Neutrophil (primary cell): ENCODE results near the gene SLC5A3.

Experiments used
- H3K27ac ChIP-seq: fragments of 200-600 bp; sonication (generic); 2 replicates; pipeline ENCODE4 v1.5.1; 2016; ENCODE audit warnings: mild to moderate bottlenecking, moderate library complexity
- H3K27me3 ChIP-seq: fragments of 200-600 bp; sonication (generic); 2 replicates; pipeline ENCODE4 v1.6.0; 2016; ENCODE audit warnings: mild to moderate bottlenecking
- H3K36me3 ChIP-seq: fragments of 200-600 bp; sonication (generic); 2 replicates; pipeline ENCODE4 v1.5.1; 2017
- H3K4me1 ChIP-seq, 2 experiments: fragments of 200-600 bp in 1 of 2; sonication (generic) in 1 of 2; 1 replicate in 1 of 2; 2 replicates in 1 of 2; pipeline versions ENCODE4 v1.5.1 to v1.6.1; 2013 to 2016; ENCODE audit warnings: low read depth in 1 of 2, low read length in 1 of 2, mild to moderate bottlenecking in 1 of 2, moderate library complexity in 1 of 2; ENCODE audit not compliant: control insufficient read depth in 1 of 2, insufficient read depth in 1 of 2
- H3K4me3 ChIP-seq, 2 experiments: fragments of 200-600 bp in 1 of 2; sonication (generic) in 1 of 2; 1 replicate in 1 of 2; 2 replicates in 1 of 2; pipeline ENCODE4 v1.5.1; 2013 to 2016; ENCODE audit warnings: low read depth in 1 of 2, low read length in 1 of 2, mild to moderate bottlenecking in 1 of 2, moderate library complexity in 1 of 2
- H3K9me3 ChIP-seq: fragments of 200-600 bp; sonication (generic); 2 replicates; pipeline ENCODE4 v1.5.1; 2016
- TF ChIP-seq, protein P1 (sequence below): fragments of 200-600 bp; sonication (generic); IDR thresholded peaks from 2 replicates; pipeline ENCODE4 v1.5.1; 2016; ENCODE audit warnings: antibody characterized with exemption

SLC5A3 gene

DNA sequence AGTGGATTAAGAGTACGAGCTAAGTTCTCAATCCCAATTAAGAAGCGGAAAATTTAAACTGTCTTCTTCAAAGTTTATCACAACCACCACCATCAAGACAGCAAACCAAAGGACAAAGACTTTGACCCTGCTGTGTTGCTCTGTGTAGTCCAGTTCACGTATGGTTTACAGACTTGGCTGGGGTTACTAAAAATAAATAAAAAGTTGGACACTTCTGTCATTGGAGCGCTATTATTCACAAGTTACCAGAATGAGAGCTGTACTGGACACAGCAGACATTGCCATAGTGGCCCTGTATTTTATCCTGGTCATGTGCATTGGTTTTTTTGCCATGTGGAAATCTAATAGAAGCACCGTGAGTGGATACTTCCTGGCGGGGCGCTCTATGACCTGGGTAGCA lies 21.6 kb downstream of the SLC5A3 start:
- TF ChIP-seq, protein P1, sequence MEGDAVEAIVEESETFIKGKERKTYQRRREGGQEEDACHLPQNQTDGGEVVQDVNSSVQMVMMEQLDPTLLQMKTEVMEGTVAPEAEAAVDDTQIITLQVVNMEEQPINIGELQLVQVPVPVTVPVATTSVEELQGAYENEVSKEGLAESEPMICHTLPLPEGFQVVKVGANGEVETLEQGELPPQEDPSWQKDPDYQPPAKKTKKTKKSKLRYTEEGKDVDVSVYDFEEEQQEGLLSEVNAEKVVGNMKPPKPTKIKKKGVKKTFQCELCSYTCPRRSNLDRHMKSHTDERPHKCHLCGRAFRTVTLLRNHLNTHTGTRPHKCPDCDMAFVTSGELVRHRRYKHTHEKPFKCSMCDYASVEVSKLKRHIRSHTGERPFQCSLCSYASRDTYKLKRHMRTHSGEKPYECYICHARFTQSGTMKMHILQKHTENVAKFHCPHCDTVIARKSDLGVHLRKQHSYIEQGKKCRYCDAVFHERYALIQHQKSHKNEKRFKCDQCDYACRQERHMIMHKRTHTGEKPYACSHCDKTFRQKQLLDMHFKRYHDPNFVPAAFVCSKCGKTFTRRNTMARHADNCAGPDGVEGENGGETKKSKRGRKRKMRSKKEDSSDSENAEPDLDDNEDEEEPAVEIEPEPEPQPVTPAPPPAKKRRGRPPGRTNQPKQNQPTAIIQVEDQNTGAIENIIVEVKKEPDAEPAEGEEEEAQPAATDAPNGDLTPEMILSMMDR, result no peak
- Histone ChIP-seq H3K27ac (no peak overlapping the region), H3K4me1 (no peaks in the 10 kb centered on the region), H3K36me3 (peaks cover 19% of the 10 kb centered on the region), H3K27me3 (no peaks in the 10 kb centered on the region), H3K9me3 (no peaks in the 10 kb centered on the region), H3K4me3 (no peak overlapping the region)

- Histone ChIP-seq H3K36me3 (peaks cover 19% of the 10 kb centered on the region), H3K4me3 (no peak overlapping the region), H3K27me3 (no peaks in the 10 kb centered on the region), H3K4me1 (no peaks in the 10 kb centered on the region), H3K9me3 (no peaks in the 10 kb centered on the region), H3K27ac (no peak overlapping the region)
- TF ChIP-seq, protein P1, result no peak
Measured at GRCh38 chr21:34097442-34097841, 24.1 kb downstream of the SLC5A3 start.

DNA sequence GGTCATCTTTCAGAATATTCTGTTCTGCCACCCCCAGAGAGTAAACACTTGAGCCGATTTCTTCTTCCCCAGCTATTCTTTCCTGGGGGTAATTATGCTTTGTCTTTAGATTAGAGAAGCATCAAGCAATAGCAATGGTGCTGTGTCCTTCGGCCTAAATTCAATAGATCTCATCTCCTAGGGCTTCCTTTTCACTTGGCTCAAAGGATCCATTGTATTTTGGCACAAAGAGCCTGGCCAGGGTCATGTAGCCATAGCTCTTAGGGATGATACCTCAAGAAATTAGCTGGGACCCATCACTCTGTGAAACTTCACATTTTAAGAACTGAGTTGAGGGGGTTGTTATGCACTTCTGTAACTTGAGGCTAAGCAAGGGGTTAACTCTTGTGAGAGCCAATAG lies 27.0 kb downstream of the SLC5A3 start:
- Histone ChIP-seq H3K27me3 (no peaks in the 10 kb centered on the region), H3K4me3 (no peak overlapping the region), H3K9me3 (no peaks in the 10 kb centered on the region), H3K4me1 (no peaks in the 10 kb centered on the region), H3K27ac (no peak overlapping the region), H3K36me3 (peaks cover 13% of the 10 kb centered on the region)
- TF ChIP-seq, protein P1, result no peak

DNA sequence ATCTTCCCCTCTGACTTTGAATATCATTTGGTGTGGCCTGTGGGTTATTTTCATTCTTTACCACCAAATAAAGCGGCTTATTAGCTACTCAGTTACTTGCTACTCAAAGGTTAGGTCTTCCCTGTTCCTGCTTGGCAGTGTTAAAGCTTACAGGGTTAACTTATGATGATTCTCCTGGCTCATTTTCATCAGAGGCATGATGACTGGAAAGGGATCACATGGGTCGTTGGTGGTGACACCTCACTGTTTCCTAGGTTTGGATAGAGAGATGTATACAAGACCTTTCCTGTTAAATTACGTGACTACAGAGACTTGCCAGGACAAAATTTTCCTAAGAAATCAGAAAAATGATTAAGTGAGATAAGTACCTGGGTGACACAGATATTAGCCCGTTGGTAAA lies 27.4 kb downstream of the SLC5A3 start:
- TF ChIP-seq, protein P1, result no peak
- Histone ChIP-seq H3K9me3 (no peaks in the 10 kb centered on the region), H3K4me1 (no peaks in the 10 kb centered on the region), H3K27ac (no peak overlapping the region), H3K36me3 (peaks cover 8% of the 10 kb centered on the region), H3K27me3 (no peaks in the 10 kb centered on the region), H3K4me3 (no peak overlapping the region)

DNA sequence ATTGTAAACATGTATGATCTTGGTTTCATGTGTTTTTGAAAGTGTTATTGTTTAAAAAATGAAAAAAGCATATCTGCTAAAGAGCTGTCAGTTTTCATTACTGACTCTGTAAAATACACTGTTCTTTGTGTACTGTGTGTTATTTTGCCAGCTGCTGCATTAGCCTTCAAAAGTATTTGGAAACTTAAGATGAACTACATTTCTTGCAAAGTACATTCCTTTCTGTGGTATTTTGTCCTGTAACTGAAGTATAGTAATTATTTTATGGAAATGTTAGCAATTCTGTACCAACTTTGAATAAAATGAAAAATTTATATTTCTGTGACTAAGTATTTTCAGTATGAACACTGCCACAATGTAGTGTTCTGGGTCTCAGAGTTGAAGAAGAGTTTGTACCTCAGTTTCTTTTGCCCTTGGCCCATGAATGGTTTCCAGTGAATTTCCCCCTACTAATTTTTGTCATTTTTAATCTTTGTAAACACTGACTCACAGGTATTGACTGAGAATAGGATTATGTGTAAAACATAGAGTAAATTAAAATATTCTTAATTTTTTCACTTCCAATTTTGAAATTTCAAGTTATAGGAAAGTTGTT lies 32.7 kb downstream of the SLC5A3 start:
- Histone ChIP-seq H3K9me3 (no peaks in the 10 kb centered on the region), H3K27me3 (no peaks in the 10 kb centered on the region), H3K36me3 (no peaks in the 10 kb centered on the region), H3K4me3 (no peak overlapping the region), H3K27ac (no peak overlapping the region), H3K4me1 (no peaks in the 10 kb centered on the region)
- TF ChIP-seq, protein P1, result no peak

DNA sequence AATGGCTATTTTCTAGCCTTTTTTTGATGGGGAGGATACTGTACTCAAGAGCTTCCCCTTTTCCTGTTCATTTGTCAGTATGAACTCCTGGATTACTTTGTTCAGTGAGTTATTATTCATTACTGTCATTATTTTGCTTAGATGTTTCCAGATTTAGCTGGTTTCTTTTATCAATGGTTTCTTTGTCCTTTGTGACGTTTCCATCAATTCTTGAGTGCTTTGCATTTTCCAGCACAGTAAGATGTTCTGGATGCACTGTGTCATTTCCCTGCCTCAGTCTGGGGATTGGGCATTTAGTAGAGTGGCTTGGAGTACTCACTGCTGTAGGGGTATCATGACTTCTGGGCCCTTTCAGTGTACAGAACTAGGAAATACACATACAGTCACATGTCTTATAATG lies 34.2 kb downstream of the SLC5A3 start:
- TF ChIP-seq, protein P1, result no peak

More for the DNA sequence above, 34.2 kb downstream of the SLC5A3 start:
- Histone ChIP-seq H3K27me3 (no peaks in the 10 kb centered on the region), H3K27ac (no peak overlapping the region), H3K4me3 (no peak overlapping the region), H3K4me1 (no peaks in the 10 kb centered on the region), H3K36me3 (no peaks in the 10 kb centered on the region), H3K9me3 (no peaks in the 10 kb centered on the region)
